Measurements from ENCODE around the gene SYCN.

DNA sequence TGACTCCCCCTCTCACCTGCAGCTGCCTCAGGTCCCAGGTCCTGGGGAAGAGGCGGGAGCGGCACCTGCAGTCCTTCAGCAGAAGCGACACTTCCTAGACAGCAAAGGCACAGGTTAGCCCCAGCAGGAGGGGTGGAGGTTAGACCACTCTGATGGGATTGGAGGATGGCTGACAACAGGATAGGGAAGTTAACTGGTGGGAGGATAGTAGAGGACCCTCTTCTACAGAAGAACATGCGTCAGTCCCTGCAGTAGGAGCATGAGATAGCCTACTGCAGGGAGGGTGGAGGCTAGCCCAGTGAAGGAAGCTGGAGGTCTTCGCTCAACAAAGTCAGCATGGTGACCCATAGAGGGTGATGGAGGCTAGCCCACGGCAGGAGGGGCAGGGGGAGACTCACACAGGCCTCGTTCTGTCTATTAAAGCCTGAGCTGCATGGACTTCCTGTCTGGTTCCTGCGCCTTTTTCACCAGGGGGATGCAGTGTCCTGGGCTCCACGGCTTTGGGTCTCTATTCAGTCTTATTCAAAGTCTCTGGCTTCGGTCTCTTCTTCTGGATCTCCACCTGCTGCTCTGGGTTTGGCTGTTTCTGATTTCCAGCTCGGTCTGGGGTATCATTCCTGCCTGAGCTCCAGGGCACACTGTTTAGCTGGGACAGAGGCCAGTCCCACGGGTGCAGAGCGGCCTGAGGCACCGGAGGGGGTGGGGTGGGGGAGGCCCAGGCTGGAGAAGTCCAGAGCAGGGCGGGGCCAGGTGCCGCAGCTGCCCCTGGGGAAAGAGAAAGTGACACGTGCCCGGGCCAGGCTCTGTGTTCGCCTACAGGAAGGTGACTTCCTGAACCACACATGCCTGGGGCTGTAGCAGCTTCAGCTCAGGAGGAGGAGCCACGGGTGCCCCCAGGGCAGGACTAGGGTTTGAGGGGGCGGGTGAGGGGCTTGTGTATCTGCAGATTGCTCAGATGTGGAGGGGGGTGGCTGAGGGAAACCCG, 33.4 kb upstream of the SYCN start:
- TF ChIP-seq, protein P1, sequence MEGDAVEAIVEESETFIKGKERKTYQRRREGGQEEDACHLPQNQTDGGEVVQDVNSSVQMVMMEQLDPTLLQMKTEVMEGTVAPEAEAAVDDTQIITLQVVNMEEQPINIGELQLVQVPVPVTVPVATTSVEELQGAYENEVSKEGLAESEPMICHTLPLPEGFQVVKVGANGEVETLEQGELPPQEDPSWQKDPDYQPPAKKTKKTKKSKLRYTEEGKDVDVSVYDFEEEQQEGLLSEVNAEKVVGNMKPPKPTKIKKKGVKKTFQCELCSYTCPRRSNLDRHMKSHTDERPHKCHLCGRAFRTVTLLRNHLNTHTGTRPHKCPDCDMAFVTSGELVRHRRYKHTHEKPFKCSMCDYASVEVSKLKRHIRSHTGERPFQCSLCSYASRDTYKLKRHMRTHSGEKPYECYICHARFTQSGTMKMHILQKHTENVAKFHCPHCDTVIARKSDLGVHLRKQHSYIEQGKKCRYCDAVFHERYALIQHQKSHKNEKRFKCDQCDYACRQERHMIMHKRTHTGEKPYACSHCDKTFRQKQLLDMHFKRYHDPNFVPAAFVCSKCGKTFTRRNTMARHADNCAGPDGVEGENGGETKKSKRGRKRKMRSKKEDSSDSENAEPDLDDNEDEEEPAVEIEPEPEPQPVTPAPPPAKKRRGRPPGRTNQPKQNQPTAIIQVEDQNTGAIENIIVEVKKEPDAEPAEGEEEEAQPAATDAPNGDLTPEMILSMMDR (IDR thresholded peaks at IDR 0.05) = no peak
- no peak for TF ChIP-seq EZH2 (IDR thresholded peaks at IDR 0.05; ENCODE audit: borderline replicate concordance, insufficient read depth, low read depth, low read length, poor library complexity, severe bottlenecking)
